Endothelial cell of umbilical vein (primary cell): ENCODE measurements around the gene DUS2. TPM values are rescaled to one million over a fixed set of nuclear protein-coding genes. Genes with fewer than 3 reads are reported as not detected.

ENCODE experiments used
- BruUV-seq: library from RNA; stranded (reverse); fragments of 400-500 nt; replicated peaks from 2 replicates; lab custom pipeline; 2021; lab: Mats Ljungman, UMichigan
- CTCF ChIA-PET: fragments of 300-600, 350-600 bp; sonication (Branson Sonifier 250); formaldehyde crosslinking; loops from one replicate; lab custom pipeline; 2021; ENCODE audit warnings: antibody characterized with exemption, inconsistent platforms; lab: Charles Lee
- POLR2A ChIA-PET: fragments of 300-600, 350-600 bp; sonication (Branson Sonifier 250); formaldehyde crosslinking; loops from one replicate; lab custom pipeline; 2021; ENCODE audit warnings: antibody characterized with exemption, inconsistent platforms; lab: Charles Lee
- DNase-seq: peaks from one replicate; pipeline ENCODE4 v3.0.0-alpha.2; 2011; ENCODE audit warnings: low read depth, low spot score
- FAIRE-seq: peaks from 2 replicates; lab custom pipeline; 2011; peaks lifted over from hg19 to GRCh38; lab: Jason Lieb, UNC
- H2AFZ ChIP-seq: 2 replicates; pipeline ENCODE4 v1.6.0; 2012; ENCODE audit warnings: low read depth, low read length, control low read depth, inconsistent platforms
- H3K27ac ChIP-seq: 2 replicates; pipeline ENCODE4 v1.5.1; 2011; ENCODE audit warnings: low read depth, mild to moderate bottlenecking, control low read depth, low read length, moderate library complexity; ENCODE audit not compliant: insufficient read depth
- H3K27me3 ChIP-seq, 2 experiments: 2 replicates each; pipeline versions ENCODE4 v1.6.0 to v1.6.1; 2011; ENCODE audit warnings: low read length in 2 of 2, mixed read lengths in 1 of 2; ENCODE audit not compliant: control insufficient read depth in 2 of 2, insufficient read depth in 2 of 2
- H3K36me3 ChIP-seq, 2 experiments: 2 replicates in 1 of 2; 3 replicates in 1 of 2; pipeline ENCODE4 v1.5.1; 2011; ENCODE audit warnings: low read length in 2 of 2, mild to moderate bottlenecking in 1 of 2, moderate library complexity in 1 of 2; ENCODE audit not compliant: control insufficient read depth in 2 of 2, insufficient read depth in 2 of 2; ENCODE audit errors: extremely low read depth in 1 of 2
- H3K4me1 ChIP-seq: 3 replicates; pipeline ENCODE4 v1.5.1; 2011; ENCODE audit warnings: mild to moderate bottlenecking, low read length; ENCODE audit not compliant: control insufficient read depth, insufficient read depth; ENCODE audit errors: extremely low read depth
- H3K4me2 ChIP-seq: 2 replicates; pipeline ENCODE4 v1.6.1; 2011; ENCODE audit warnings: low read length, control low read depth, mixed read lengths; ENCODE audit not compliant: insufficient read depth
- H3K4me3 ChIP-seq, 3 experiments: fragments of 200-600 bp in 1 of 3; sonication (generic), shearing (Covaris generic) in 1 of 3; replicated peaks in 1 of 3; 2 replicates each; pipeline ENCODE4 v1.5.1; 2011 to 2016; ENCODE audit warnings: control low read depth in 3 of 3, low read length in 3 of 3, mild to moderate bottlenecking in 2 of 3, inconsistent platforms in 1 of 3, low read depth in 1 of 3, moderate library complexity in 1 of 3; ENCODE audit not compliant: insufficient read depth in 1 of 3
- H3K79me2 ChIP-seq: 2 replicates; pipeline ENCODE4 v1.6.0; 2012; ENCODE audit warnings: low read length, inconsistent platforms; ENCODE audit not compliant: control insufficient read depth, insufficient read depth
- H3K9ac ChIP-seq: replicated peaks from 2 replicates; pipeline ENCODE3; 2011; ENCODE audit warnings: low read length, control low read depth; ENCODE audit not compliant: insufficient read depth; ENCODE audit errors: extremely low read depth
- H3K9me1 ChIP-seq: replicated peaks from 3 replicates; pipeline ENCODE4 v1.6.0; 2011; ENCODE audit warnings: mild to moderate bottlenecking, low read length; ENCODE audit not compliant: control insufficient read depth, insufficient read depth; ENCODE audit errors: extremely low read depth
- H3K9me3 ChIP-seq: replicated peaks from 2 replicates; pipeline ENCODE4 v1.5.1; 2012; ENCODE audit warnings: low read length, inconsistent platforms; ENCODE audit not compliant: control insufficient read depth, insufficient read depth
- H4K20me1 ChIP-seq: replicated peaks from 2 replicates; pipeline ENCODE3; 2011; ENCODE audit warnings: mild to moderate bottlenecking, low read length; ENCODE audit not compliant: control insufficient read depth, insufficient read depth; ENCODE audit errors: extremely low read depth
- CTCF ChIP-seq, 2 donors: IDR thresholded peaks; 1 replicate in 1 of 2; 2 replicates in 1 of 2; pipeline ENCODE4 v1.5.1; 2011; ENCODE audit warnings: low read length in 2 of 2, mild to moderate bottlenecking in 2 of 2, moderate library complexity in 2 of 2, control low read depth in 1 of 2, inconsistent platforms in 1 of 2, low read depth in 1 of 2; ENCODE audit not compliant: insufficient read depth in 1 of 2; ENCODE audit errors: extremely low read depth in 1 of 2
- EZH2 ChIP-seq: IDR thresholded peaks from 2 replicates; pipeline ENCODE4 v1.6.1; 2012; ENCODE audit warnings: borderline replicate concordance, low read depth, mild to moderate bottlenecking, moderate library complexity, low read length, inconsistent platforms; ENCODE audit not compliant: severe bottlenecking
- FOS ChIP-seq: IDR thresholded peaks from 2 replicates; pipeline ENCODE4 v1.6.1; 2011; ENCODE audit warnings: mild to moderate bottlenecking, low read length, moderate library complexity, borderline replicate concordance; ENCODE audit not compliant: insufficient read depth
- GATA2 ChIP-seq: IDR thresholded peaks from 2 replicates; pipeline ENCODE4 v1.7.0; 2011; ENCODE audit warnings: low read depth, mild to moderate bottlenecking, moderate library complexity, mixed read lengths, low read length; ENCODE audit not compliant: insufficient read length, insufficient read depth
- JUN ChIP-seq: IDR thresholded peaks from 2 replicates; pipeline ENCODE4 v1.6.1; 2011; ENCODE audit warnings: borderline replicate concordance, low read depth; ENCODE audit not compliant: insufficient read length, insufficient read depth
- MAX ChIP-seq: IDR thresholded peaks from 2 replicates; pipeline ENCODE4 v1.6.1; 2011; ENCODE audit not compliant: insufficient read depth, insufficient read length
- MYC ChIP-seq: IDR thresholded peaks from one replicate; pipeline ENCODE4 v1.6.1; 2011; ENCODE audit warnings: mild to moderate bottlenecking, low read depth, low read length
- POLR2A ChIP-seq: IDR thresholded peaks from 2 replicates; pipeline ENCODE4 v1.6.1; 2012; ENCODE audit warnings: low read depth, mild to moderate bottlenecking, control low read depth, low read length
- POLR2AphosphoS5 ChIP-seq: IDR thresholded peaks from 2 replicates; pipeline ENCODE4 v1.6.1; 2012; ENCODE audit warnings: low read depth, mild to moderate bottlenecking, control low read depth, low read length, moderate library complexity; ENCODE audit not compliant: insufficient read depth
- dilution Hi-C: fragments of 300-500 bp; cut with MboI; formaldehyde crosslinking; loops from one replicate; pipeline ENCODE4 v1.15.0; 2019; ENCODE audit warnings: low sequenced_read_pairs; ENCODE audit not compliant: extremely low pct_ligation_motif_present
- intact Hi-C: fragments of 100-400 bp; cut with micrococcal nuclease; formaldehyde crosslinking; loops from one replicate; pipeline ENCODE4 v1.10.0; 2022
- polyA plus RNA-seq, 4 experiments: library from polyadenylated mRNA; depleted of rRNA in 3 of 4; stranded (reverse) in 3 of 4; unstranded in 1 of 4; fragments of >200 nt; gene quantifications; 2 replicates each; pipeline versions ENCODE4 v1.2.1 to v1.2.3, GENCODE V29; 2011 to 2012; ENCODE audit warnings: missing spikeins in 1 of 4
- total RNA-seq: library from RNA; stranded (reverse); gene quantifications from 2 replicates; pipeline ENCODE4 v1.2.3, GENCODE V29; 2021

Gene DUS2
- total and polyA plus RNA-seq, 2 donors (not counting 3 experiments of a cell fraction or from before 2014, with no cell fraction given), result 16.4 to 21.7 TPM

- CTCF ChIA-PET, result interaction anchor here (0.8 to 2.7 kb wide), 3 partner anchors 15 to 104 kb away, joined by 5 to 6 read pairs (median 6); no protein-coding TSS in a partner anchor
- no peak overlapping the region for H3K27ac ChIP-seq
- FAIRE-seq (no peak), DNase-seq (no peak)
- no peaks in the 10 kb centered on the region for H4K20me1 ChIP-seq
- H3K79me2 ChIP-seq, result no peaks in the 10 kb centered on the region
- no peak overlapping the region for H3K4me3 ChIP-seq
- no peak overlapping the region for H3K9ac ChIP-seq
- H2AFZ ChIP-seq, result no peak overlapping the region
- dilution Hi-C loops (no loop called here), intact Hi-C loops (no loop called here)
- BruUV-seq, result no TSS peak
- no peaks in the 10 kb centered on the region for H3K9me1 ChIP-seq
- no peak overlapping the region for H3K4me2 ChIP-seq
- H3K36me3 ChIP-seq, result peaks cover 0 to 16% of the 10 kb centered on the region in 2 experiments
- H3K27me3 ChIP-seq, result no peaks in the 10 kb centered on the region
- TF ChIP-seq POLR2A, result no peak
- no peak for TF ChIP-seq MYC
- TF ChIP-seq FOS, result no peak
- no peak for TF ChIP-seq GATA2
- TF ChIP-seq EZH2, result no peak
- no peak for TF ChIP-seq JUN
- no peak for TF ChIP-seq CTCF (IDR thresholded peaks at IDR 0.05; ENCODE audit: extremely low read depth in 1 of 2, insufficient read depth in 1 of 2, low read depth in 1 of 2, low read length in 2 of 2)
- no peak for TF ChIP-seq MAX
- TF ChIP-seq POLR2AphosphoS5, result no peak
- POLR2A ChIA-PET, result interaction anchor here (1.9 kb wide), 1 partner anchor 16 kb away, joined by 4 read pairs; no protein-coding TSS in a partner anchor
- peaks cover 17% of the 10 kb centered on the region for H3K4me1 ChIP-seq
- no peaks in the 10 kb centered on the region for H3K9me3 ChIP-seq
These were observed 45.8 kb downstream of the DUS2 start for GRCh38 chr16:68068926-68069325.
